Fibroblast of peridontal ligament (primary cell): ENCODE results near the gene INPP4B.

Source experiments
- DNase-seq: peaks from one replicate; pipeline ENCODE4 v3.0.0-alpha.2; 2010; ENCODE audit errors: extremely low read depth

INPP4B gene

GRCh38 chr4:142728233-142728632 lies 117.9 kb downstream of the INPP4B start:
- DNase-seq = no peak

DNA sequence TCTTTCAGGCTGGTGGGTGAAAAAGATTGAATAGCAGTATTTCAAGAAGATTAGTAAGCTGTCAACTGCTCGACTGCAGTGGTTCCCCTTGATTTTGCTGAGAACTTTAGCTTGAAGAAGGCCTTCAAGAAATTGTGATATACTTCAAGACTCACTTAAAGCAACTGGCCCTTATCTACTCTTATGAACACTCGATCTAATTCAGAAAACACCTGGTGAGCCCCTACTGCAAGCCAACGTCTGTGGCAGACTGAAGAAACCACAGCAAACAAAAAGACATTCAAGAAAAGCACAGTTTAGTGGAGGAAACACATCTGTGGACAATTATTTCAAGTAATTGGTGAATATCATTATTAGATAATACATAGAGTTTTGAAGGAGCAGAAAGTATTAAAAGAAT lies 119.0 kb downstream of the INPP4B start:
- DNase-seq = no peak

GRCh38 chr4:142725886-142726285 lies 120.2 kb downstream of the INPP4B start:
- no peak for DNase-seq

DNA sequence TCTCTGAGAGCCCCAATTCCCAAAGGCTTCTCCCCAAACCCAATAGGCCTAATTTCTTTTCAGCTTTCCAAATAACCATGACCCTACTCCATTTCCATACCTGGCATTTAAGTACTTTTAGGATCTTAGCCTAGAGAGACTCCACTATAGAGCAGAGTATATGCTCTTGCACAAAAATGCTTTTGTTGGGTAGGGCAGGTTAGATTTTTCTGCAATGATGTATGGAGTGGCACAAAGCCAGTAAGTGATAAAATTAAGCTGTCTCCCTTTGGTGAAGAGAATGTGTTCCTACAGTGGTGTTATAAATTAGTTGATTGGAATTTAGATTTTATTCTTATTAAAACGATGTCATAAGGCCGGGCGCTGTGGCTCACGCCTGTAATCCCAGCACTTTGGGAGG lies 124.9 kb downstream of the INPP4B start:
- DNase-seq = no peak

- DNase-seq = peak; percentile 49
Observed at GRCh38 chr4:142719854-142720541, 126.1 kb downstream of the INPP4B start.

DNA sequence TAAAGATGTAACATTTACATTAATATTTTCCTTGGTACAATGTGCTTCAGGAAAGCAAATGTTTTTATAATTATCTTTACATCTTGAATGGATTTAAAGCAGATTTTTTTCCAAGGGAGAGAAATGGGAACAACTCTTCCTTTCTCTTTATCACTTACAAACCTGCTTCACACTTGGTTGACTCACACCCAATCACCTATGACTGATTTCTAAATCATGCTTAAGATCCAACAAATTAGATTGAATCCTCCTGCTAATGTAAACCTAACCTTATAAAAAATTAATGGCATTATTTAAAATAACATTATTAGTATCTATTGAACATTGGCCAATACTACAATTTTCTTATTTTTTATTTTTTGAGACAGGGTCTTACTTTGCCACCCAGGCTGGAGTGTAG lies 127.1 kb downstream of the INPP4B start:
- no peak for DNase-seq

DNA sequence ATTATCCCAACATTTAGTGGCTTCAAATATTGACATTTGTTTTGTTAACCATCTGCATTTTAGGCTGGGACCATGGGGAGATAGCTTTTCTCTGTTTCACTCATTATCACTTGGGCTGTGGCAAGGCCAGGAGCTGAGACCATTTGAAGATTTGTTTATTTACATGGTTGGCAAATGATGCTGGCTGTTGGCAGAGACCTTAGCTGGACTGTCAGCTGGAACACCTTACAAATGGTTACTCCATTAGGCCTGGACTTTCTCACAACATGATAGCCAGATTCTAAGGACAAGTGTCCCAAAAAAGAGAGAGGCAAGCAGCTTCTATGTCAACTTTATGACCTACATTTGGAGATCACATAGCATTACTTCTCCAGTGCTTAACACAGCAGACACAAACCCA lies 130.4 kb downstream of the INPP4B start:
- DNase-seq = no peak

DNA sequence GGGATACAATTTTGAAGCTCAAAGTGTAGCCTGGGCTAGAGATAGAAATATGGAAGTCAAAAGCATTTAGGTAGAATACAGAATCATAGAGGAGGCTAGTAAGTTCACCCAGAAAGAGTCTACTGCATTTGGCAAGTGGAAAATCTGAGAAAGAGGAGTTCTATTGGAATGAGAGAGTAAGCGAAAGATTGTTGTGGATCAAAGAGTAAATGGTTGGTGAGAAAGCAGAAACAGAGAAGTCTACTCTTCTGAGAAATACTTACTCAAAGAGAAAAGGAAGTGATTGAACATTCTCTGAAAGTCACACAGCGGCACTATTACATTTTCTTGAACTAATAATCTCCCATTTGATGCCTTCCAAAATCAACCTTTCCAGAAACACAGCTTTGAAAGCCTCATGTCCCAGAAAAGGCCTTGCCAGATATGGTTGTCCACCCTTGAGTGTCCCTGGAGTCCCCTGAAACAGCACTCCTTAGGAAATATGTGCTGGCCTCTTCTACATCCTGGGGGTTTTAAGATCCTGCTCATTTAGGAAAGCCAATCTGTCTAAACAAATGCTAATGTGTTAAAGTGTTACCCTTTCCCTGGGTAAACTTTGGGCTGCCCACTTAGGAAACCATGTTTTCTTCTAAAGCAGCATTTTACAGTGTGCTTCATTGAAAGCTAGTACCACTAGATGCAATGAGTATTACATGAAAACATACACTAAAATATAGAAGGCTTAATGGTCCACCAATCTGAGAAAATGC lies 132.6 kb downstream of the INPP4B start:
- DNase-seq = no peak

DNA sequence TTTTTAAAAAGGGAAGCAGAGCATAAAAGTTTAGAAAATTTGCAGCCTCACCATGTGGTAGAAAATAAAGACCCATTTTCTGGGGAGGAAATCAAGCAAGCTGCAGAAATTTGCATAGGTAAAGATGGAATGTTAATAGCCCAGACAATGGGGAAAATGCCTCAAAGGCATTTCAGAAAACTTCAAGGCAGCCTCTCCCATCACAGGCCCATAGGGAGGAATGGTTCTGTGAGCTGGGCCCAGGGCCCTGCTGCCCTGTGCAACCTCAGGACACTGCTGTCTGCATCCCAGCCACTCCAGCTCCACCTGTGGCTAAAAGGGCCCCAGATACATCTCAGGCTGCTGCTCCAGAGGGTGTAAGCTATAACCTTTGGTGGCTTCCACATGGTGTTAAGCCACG lies 137.9 kb downstream of the INPP4B start:
- DNase-seq = no peak

DNA sequence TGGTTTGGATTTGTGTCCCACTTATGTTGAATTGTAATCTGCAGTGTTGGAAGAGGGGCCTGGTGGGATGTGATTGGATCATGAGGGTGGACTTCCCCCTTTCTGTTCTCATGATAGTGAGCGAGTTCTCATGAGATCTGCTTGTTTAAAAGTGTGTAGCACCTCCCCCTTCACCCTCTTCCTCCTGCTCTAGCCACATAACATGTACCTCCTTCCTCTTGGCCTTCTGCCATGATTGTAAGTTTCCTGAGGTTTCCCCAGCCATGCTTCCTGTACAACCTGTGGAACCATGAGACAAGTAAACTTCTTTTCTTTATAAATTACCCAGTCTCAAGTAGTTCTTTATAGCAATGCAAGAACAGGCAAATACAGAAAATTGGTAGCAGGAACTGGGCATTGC lies 138.7 kb downstream of the INPP4B start:
- DNase-seq = no peak

- no peak for DNase-seq
Observed at GRCh38 chr4:142706381-142706780, 139.7 kb downstream of the INPP4B start.

- DNase-seq = no peak
Observed at GRCh38 chr4:142705820-142706219, 140.3 kb downstream of the INPP4B start.

DNA sequence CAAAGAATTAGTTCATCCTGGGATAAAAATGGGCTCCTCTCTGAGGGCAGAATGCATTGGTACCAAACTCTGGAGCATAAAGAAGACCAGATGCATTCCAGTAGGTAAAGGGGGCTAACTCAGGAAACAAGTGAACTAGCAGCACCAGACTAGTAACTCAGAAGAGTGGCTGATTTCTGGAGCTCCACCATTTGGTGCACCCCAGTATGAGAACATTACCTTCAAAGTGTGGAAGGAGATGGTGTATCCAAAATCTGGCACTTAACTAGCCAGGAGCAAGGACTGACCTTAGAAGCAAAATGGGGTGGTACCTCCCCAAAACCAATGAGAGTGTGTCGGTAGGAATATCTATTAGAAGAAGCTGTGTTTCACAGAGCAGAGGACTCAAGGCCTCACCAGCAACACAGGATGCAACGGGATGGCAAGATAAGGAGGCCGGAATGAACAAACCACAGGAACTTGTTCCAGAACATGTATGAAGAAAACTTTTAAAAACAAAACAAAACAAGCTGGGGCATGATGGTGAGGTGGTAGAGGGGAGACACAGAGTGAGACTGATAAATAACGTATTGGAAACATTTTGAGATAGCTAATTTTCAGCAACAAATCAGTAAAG lies 142.3 kb downstream of the INPP4B start:
- DNase-seq = no peak

DNA sequence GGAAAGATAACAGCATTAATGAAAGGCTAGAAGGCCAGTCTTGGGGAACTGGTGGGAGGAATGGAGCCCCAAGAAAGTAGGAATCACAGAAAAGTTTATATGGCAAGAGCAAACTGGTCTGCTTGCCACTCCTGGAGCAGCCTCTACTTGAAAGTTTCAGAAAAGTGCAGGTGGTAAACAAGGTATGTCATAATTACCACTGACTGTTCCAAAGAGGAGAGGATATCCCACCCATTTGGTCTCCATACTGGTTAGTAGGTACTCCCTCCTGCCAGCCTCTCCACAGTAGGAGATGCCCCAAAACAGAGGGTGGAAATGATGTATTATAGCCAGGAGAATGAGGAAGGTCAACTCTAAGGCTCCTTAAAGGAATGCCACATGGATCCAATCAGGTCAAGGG lies 145.1 kb downstream of the INPP4B start:
- DNase-seq = no peak

- DNase-seq = no peak
Observed at GRCh38 chr4:142700531-142700930, 145.6 kb downstream of the INPP4B start.

DNA sequence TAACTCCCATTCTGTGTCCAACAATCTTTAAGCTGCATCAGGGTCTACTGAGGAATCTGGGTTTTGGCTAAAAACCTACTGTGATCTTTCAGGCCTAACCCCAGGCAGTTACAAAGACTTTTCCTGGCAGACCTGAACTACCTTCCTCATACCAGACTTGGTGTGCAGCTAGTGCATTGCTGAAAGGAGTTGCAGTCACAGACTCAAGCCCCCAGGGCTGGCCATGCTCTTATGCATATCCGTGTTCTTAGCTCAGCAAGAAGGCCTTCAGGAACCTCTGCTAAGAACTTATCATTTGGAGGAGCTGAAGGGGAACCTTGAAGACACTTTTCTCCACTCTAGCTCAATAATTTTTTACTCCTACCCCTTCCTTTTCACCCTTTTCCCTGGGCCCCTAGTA lies 147.5 kb downstream of the INPP4B start:
- no peak for DNase-seq

DNA sequence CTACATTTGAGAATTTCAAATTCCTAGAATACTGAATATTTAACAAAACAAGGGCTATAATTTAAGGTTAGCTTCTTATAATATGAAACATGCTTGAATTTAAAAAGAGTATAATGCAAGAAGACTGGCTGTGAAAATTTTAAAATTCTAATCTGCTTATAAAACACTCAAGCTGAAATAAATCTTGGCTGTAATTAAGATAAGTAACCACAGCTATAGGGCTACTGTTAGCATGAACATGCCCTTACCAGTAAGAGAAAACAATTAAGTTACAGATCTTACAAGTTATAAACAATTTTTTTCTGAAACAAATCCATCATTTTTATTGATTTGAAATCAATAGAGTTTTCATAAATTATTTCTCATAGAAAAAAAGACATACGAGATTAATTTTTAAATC lies 148.2 kb downstream of the INPP4B start:
- no peak for DNase-seq

GRCh38 chr4:142697320-142697719 lies 148.8 kb downstream of the INPP4B start:
- DNase-seq = no peak

GRCh38 chr4:142696334-142697122 lies 149.6 kb downstream of the INPP4B start:
- DNase-seq = no peak

DNA sequence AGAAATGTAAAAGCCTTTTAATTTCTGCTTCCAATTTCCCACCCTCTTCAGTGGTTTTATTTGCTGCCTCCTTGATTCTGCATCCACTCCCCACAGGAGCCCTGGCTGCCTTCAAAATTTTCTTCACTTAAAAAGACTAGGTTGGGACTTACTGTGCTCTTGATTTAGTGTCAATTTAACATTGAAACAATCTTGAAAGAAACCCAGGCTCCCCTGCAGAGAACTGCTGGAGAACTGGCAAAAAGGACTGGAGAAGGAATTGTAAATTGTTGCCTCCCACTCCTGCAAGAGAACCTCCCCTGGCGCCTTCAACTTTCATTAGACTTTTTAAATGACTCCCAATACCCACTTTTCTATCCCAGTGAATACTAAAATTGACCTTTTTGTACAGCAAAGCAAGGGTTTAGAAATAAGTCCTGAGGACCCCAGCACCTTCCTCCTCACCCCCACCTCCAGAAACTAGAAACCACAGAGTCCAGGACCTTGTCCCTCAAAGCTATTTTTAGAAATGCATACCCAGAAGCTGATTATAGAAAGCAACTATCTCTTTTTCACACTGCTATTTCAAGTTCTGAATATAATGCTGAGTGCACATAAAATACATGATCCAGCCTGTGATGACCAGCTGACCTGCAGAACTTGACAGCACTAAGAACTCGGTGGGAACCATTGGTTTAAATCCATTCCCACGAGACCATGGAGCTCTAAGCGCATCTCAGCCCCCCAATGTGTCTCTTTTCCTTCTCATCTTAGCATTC lies 155.5 kb downstream of the INPP4B start:
- no peak for DNase-seq

- no peak for DNase-seq
Observed at GRCh38 chr4:142687547-142688275, 158.4 kb downstream of the INPP4B start.
